GM18517 (cell line): Measurements from ENCODE around the gene B4GALT2.

ENCODE experiments used
- ATAC-seq: cut with Tn5 transposase; IDR thresholded peaks from one replicate; pipeline ENCODE4 v1.9.1; 2021; ENCODE audit warnings: mild to moderate bottlenecking, moderate library complexity; ENCODE audit not compliant: unreplicated experiment

Gene B4GALT2

GRCh38 chr1:43969746-43970466, 9.1 kb upstream of the B4GALT2 start, which contains the start of gene DPH2:
Gene DPH2 (plus strand): TSS chr1:43970010. CDS start chr1:43970176, 166 bp downstream.
- peak; percentile 71 for ATAC-seq

DNA sequence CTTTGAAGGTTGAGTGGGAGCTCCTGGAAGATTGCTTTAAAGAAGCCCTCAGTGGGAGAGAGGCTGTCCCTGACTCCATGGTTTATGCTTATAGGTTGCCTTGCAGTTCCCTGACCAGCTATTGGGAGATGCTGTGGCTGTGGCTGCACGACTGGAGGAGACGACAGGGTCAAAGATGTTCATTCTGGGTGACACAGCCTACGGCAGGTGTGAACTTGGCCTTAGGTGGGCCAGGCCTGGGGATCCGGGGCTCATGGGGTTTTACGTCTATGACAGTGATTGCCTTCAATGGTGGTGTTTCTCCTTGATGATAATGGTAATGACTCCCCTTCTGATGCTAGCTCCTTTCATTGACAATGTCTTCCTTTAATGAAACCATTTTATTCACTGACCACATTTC, 8.5 kb upstream of the B4GALT2 start:
- no peak for ATAC-seq

GRCh38 chr1:43970911-43971310, 8.1 kb upstream of the B4GALT2 start:
- ATAC-seq: no peak

DNA sequence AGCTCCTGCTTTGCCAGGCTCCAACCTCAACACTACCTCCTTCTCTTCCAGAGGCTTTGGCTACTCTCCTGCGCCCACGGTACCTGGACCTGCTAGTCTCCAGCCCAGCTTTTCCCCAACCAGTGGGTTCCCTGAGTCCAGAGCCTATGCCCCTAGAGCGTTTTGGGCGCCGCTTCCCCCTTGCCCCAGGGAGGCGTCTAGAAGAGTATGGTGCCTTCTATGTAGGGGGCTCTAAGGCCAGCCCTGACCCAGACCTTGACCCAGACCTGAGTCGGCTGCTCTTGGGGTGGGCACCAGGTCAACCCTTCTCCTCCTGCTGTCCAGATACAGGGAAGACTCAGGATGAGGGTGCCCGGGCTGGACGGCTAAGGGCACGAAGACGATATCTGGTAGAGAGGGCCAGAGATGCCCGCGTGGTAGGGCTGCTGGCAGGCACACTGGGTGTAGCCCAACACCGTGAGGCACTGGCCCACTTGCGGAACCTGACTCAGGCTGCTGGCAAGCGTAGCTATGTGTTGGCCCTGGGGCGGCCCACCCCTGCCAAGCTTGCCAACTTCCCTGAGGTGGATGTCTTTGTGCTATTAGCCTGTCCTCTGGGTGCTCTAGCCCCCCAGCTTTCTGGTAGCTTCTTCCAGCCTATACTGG, 7.6 kb upstream of the B4GALT2 start:
- ATAC-seq: no peak

DNA sequence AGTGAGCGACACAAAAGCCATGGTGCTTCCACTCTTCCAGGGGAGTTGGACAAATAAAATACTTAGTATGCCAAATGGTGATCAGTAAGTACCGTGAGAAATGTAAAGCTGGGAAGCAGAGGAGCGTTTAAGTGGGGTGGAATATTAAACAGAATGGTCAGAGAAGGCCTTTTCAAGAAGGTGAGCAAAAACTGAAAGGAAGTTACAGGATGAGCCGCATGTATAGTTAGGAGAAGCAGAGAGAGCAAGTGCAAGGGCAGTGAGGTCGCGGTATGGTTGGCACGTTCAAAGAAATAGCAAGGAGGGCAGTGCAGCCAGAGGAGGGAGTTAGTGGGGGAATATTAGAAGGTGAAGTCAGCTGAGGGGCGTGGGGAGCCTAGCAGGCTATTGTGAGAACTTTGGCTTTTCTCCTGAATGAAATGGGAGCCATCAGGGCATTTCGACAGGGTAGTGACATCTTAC, 5.0 kb upstream of the B4GALT2 start:
- no peak for ATAC-seq

GRCh38 chr1:43974443-43975248, 4.4 kb upstream of the B4GALT2 start, which contains the start of gene ATP6V0B:
Gene ATP6V0B (plus strand): TSS chr1:43974960. CDS start chr1:43975041, 81 bp downstream.
- ATAC-seq: peak; percentile 57

GRCh38 chr1:43975249-43975961, 3.6 kb upstream of the B4GALT2 start:
- ATAC-seq: no peak

DNA sequence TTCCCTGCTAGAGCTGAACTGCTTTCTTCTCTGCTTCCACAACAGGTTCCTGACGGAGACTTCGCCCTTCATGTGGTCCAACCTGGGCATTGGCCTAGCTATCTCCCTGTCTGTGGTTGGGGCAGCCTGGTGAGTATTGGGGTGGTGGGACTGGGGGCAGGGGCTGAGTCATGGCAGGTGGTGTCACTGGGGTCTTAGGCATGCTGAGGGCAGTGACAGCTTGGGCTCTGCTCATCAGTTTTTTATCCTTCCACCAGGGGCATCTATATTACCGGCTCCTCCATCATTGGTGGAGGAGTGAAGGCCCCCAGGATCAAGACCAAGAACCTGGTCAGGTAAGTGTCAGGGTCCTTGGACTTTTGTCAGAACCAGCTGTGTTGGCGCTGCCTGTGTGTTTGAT, 3.0 kb upstream of the B4GALT2 start:
- ATAC-seq: no peak

- no peak for ATAC-seq
Observed at GRCh38 chr1:43976890-43977289, 2.1 kb upstream of the B4GALT2 start.

DNA sequence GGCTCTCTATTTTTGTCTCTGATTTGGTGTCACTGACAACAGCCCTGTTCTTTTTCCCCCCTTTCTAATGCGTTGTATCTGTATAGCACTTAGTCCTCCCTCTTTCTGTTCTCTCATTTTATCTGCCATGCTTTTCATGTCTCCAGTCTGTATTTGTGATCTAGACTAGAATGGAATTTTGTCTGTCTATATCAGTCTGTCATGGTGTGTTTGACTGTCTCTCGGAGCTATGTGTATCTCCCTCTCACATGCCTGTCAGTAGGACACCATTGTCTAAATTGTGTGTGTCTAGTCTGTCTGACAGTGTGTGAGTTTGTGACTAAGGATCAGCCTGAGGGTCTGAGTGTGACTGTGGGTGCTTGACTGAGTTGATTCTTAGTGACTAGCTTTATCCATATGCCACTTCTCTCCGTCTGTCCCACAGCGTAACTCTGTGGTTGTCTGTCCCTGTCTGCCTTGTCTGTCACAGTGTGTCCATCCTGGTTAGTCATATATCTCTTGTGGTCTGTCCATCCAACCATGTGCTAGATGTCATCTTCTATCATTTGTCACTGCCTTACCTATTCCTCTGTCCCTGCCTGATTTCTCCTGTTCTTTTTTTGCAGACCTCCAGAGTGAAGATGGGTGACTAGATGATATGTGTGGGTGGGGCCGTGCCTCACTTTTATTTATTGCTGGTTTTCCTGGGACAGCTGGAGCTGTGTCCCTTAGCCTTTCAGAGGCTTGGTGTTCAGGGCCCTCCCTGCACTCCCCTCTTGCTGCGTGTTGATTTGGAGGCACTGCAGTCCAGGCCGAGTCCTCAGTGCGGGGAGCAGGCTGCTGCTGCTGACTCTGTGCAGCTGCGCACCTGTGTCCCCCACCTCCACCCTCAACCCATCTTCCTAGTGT, 1.4 kb upstream of the B4GALT2 start:
- no peak for ATAC-seq

DNA sequence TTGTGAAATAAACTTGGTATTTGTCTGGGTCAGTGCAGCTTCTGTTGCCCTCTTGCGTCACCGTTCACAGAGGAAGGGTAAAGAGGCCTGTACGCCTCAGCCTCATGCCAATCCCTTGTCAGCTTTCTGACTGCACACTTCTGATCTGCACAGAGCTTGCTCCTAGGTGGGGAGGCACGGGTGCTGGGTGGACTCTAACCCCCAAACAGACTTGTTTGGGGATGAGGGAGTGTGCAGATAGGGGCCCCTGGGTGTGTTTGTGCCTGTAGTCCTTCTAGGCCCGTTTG, 803 bp upstream of the B4GALT2 start:
- ATAC-seq: no peak

DNA sequence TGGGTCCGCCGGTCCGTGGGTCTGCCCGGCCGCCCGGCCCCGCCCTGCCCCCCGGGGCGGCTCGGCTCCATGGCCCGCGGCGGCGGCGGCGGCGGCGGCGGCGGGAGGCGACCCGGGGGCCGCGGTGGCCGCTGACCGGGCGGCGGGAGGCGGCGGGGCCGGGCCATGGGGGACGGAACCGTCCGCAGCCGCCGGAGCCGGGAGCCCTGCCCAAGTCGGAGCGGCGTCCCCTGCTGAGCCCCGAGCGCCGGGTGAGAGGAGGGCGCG, 184 bp downstream of the B4GALT2 start:
- no peak for ATAC-seq

GRCh38 chr1:43979528-43980254, 681 bp downstream of the B4GALT2 start:
- no peak for ATAC-seq

DNA sequence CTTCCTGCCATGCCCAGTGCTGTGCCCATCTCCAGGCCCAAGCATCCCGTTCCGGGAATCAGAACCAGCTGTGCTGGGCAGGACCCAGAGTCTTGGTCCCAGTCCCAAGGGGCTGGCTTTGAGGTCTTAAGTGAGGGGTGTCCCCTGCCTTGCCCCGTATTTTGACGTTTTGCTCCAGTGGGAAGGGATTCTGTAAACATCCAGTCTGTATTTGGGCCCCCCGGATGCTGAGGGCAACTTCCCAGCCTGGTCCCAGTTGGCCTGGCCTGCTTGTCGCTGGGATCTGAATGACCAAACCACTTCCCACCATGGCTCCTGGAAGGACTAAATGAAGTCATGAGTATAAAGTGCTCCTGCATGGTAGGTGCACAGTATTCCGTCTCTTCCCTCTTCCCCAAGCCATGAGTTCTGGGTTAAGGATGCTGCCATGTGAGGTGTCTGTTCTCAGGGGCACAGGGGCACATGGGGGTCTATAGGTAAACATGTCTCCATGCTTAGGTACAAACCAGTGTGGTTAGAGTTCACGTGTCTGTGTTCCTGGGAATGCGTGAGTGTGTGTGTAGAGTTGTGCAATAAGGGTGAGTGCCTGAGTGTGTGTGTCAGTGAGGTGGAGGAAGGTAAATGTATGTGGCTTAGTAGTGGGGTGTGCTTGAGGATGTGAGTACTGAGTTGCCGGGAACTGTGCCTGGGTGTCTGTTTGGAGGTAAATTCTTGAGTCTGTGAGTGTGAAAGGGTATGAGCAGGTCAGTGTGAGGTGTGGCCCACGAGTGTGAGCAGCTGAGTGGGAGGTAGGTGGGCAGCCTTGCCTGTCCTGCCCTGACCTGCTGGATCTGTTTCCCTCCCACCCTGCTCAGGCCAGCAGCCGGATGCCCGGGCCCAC, 1.5 kb downstream of the B4GALT2 start:
- ATAC-seq: no peak

DNA sequence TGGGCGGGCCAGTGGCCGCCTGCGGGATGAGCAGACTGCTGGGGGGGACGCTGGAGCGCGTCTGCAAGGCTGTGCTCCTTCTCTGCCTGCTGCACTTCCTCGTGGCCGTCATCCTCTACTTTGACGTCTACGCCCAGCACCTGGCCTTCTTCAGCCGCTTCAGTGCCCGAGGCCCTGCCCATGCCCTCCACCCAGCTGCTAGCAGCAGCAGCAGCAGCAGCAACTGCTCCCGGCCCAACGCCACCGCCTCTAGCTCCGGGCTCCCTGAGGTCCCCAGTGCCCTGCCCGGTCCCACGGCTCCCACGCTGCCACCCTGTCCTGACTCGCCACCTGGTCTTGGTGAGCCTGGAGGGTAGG, 2.1 kb downstream of the B4GALT2 start:
- ATAC-seq: no peak

- no peak for ATAC-seq
Observed at GRCh38 chr1:43981636-43982035, 2.6 kb downstream of the B4GALT2 start.

DNA sequence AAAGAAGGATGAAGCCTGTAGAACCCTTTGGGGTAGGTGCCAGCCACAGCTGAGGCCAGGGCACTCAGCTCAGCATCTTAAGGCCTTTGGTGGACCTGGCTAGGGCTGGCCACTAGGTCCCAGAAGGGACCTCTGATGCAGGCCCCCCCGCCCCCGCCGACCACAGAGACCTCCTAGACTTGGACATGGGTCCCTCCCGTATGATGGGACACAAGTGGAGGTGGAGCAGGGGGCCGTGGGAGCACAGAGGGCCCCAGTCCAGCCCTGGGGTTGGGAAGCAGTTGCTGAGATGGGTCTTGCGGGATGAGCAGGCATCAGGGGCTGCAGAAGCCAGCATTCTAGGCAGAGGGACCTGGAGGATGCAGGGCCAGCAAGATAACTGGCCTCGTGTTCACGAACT, 3.2 kb downstream of the B4GALT2 start:
- no peak for ATAC-seq

DNA sequence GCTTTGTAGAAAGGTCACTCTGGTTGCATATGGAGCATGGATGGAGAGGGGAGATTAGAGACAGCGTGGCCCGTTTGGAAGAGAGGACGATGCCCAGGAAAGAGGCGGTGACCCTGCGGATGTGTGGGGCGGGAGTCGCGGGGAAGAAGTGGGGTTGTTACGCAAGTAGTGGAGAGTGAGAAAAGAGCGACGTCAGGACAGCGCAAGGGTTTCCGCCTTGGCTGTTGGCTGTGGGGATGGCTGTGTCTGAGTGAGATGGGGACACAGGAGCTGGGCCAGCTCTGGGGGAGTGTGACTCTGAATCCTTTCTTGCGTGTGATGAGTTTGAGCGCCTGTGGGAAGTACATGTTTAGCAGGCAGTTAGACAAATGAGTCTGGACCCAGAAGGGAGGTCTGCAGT, 3.8 kb downstream of the B4GALT2 start:
- no peak for ATAC-seq
